GM06990 (cell line): ENCODE results near the gene ALKBH6.

Source experiments
- DNase-seq: peaks from one replicate; pipeline ENCODE4 v3.0.0-alpha.2; 2011; ENCODE audit not compliant: insufficient read length; ENCODE audit errors: extremely low read depth
- H3K27me3 ChIP-seq: replicated peaks from 2 replicates; pipeline ENCODE4 v1.6.0; 2011; ENCODE audit warnings: low read length; ENCODE audit not compliant: control insufficient read depth, insufficient read depth
- H3K36me3 ChIP-seq: 2 replicates; pipeline ENCODE4 v1.5.1; 2011; ENCODE audit warnings: low read length; ENCODE audit not compliant: control insufficient read depth, insufficient read depth
- H3K4me3 ChIP-seq: replicated peaks from 2 replicates; pipeline ENCODE4 v1.5.1; 2011; ENCODE audit warnings: low read depth, mild to moderate bottlenecking, control low read depth, low read length
- TF ChIP-seq, protein P1 (sequence below): IDR thresholded peaks from 2 replicates; pipeline ENCODE4 v1.5.1; 2011; ENCODE audit warnings: low read length, control low read depth, mild to moderate bottlenecking, inconsistent platforms; ENCODE audit not compliant: insufficient read depth, poor library complexity, severe bottlenecking

Gene ALKBH6

DNA sequence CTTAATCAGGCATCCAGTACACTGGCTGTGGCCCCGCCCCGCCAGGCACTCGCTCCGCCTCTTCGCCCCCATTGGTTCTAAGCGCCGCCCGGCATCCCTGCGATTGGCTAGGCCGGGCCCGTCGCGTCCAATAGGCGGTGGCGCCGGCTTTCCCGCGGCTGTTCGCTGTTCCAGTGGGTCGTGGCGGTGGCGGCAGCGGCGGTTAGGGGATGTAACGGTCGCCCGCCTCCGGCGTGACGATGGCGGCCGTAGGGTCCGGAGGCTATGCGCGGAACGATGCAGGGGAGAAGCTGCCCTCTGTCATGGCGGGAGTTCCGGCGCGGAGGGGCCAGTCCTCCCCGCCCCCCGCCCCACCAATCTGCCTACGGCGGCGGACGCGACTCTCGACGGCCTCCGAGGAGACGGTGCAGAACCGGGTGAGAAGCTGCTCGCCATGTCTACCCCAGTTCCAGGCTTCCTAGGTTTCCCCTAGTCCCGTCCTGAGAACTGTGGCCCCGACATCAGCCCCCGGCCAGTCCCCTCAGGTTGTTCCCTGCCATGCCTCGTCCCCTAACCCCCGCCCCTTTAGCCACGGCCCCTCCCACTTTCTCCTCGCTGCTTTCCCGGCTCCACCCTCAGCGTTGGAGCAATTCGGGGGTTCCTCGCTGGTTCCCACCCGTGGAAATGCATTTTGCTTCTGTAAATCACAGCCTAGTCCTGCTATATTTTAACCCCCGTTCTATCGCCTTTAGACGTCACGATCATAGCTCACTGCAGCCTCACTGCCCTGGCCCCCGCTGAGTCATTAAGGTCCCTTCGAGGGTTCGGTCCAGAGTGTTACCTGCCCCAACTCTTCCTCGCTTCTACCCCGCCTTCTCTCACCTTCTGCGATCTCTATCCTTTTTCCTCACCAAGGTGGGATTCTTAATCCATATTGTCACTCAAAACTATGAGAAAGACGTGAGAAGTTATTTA is 41.0 kb upstream of the ALKBH6 start, which contains the start of gene WDR62:
Gene WDR62, plus strand, starts transcription at position 165 of the 954 bp plus-strand sequence. Its CDS starts 75 bp downstream, at position 240.
- DNase-seq, result peak; percentile 97
- peaks cover 3% of the 10 kb centered on the region; the same call in 1 of the 2 replicates for H3K36me3 ChIP-seq
- H3K4me3 ChIP-seq, result peak within 1 kb of the TSS; percentile 88
- H3K27me3 ChIP-seq, result no peaks in the 10 kb centered on the region
- TF ChIP-seq, protein P1, sequence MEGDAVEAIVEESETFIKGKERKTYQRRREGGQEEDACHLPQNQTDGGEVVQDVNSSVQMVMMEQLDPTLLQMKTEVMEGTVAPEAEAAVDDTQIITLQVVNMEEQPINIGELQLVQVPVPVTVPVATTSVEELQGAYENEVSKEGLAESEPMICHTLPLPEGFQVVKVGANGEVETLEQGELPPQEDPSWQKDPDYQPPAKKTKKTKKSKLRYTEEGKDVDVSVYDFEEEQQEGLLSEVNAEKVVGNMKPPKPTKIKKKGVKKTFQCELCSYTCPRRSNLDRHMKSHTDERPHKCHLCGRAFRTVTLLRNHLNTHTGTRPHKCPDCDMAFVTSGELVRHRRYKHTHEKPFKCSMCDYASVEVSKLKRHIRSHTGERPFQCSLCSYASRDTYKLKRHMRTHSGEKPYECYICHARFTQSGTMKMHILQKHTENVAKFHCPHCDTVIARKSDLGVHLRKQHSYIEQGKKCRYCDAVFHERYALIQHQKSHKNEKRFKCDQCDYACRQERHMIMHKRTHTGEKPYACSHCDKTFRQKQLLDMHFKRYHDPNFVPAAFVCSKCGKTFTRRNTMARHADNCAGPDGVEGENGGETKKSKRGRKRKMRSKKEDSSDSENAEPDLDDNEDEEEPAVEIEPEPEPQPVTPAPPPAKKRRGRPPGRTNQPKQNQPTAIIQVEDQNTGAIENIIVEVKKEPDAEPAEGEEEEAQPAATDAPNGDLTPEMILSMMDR, result no peak

DNA sequence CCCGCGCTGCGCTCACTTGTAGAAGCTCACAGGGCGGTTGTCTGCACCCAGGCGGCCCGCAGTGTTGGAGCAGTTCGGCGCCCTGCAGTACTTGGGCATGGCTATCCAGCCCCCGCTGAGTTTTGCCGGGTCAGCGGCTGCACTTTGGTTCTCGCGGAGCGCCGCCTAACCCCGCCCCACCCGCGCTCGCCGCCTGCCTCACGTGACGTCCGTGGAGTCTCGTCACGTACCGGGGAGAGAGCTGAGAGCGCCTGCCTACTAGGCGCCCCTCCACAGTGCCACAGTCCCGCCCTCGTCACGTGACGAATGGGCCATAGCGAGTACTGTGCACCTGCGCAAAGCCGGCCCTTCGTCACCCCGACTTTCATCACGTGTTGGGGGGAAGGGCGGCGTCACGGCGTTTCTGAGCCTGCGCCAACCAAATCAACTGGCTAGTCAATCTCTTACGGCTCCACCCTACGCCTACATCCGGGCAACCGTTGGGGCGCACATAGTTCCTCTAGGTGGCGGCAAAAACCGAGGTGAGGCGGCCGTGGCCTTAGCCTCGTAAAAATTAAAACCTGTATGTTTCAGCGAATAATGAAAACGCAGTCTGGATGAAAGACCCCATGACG is 40.2 kb upstream of the ALKBH6 start, which contains the start of gene THAP8:
Gene THAP8, minus strand, starts transcription at position 167 of the 614 bp plus-strand sequence. Its CDS starts 68 bp downstream, at position 99.
- TF ChIP-seq, protein P1, result peak; percentile 51
- Histone ChIP-seq H3K36me3 (no peaks in the 10 kb centered on the region), H3K4me3 (peak within 1 kb of the TSS; percentile 88), H3K27me3 (no peaks in the 10 kb centered on the region)
- DNase-seq, result peak; percentile 99

DNA sequence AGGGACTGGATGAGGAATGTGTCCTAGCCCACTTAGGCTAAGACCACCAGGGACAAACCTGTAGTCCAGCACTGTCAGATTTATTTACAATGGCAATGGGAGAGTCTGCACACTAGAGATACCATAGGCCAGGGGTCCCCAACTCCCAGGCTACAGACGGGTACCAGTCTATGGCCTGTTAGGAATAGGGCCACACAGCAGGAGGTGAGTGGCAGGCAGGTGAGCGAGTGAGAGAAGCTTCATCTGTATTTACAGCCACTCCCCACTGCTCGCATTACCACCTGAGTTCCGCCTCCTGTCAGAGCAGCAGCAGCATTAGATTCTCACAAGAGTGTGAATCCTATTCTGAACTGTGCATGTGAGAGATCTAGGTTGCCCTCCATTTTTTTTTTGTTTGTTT is 37.6 kb upstream of the ALKBH6 start:
- no peak for DNase-seq
- Histone ChIP-seq H3K4me3 (no peak overlapping the region), H3K27me3 (no peaks in the 10 kb centered on the region), H3K36me3 (no peaks in the 10 kb centered on the region; the same call in 1 of the 2 replicates)
- TF ChIP-seq, protein P1, result no peak

DNA sequence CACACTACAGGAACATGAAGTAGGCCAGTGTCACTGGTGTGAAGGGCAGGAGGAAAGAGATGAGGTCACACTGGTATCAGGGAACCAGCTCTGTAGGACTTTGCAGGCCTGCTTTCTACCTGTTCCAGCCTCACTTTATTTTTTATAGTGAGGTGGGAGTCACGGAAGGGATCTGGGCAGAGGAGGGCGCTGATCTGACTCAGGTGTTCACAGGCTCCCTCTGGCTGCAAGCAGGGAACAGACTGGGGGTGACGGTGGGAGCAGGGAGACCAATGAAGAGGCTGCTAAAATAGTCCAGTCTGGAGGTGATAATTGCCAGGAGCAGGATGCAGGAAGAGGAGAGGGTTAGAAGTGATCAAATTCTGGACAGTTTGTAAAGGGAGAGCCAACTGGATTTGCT is 37.2 kb upstream of the ALKBH6 start:
- TF ChIP-seq, protein P1, result peak; percentile 32
- DNase-seq, result no peak
- Histone ChIP-seq H3K27me3 (no peaks in the 10 kb centered on the region), H3K4me3 (no peak overlapping the region), H3K36me3 (no peaks in the 10 kb centered on the region; the same call in 1 of the 2 replicates)

DNA sequence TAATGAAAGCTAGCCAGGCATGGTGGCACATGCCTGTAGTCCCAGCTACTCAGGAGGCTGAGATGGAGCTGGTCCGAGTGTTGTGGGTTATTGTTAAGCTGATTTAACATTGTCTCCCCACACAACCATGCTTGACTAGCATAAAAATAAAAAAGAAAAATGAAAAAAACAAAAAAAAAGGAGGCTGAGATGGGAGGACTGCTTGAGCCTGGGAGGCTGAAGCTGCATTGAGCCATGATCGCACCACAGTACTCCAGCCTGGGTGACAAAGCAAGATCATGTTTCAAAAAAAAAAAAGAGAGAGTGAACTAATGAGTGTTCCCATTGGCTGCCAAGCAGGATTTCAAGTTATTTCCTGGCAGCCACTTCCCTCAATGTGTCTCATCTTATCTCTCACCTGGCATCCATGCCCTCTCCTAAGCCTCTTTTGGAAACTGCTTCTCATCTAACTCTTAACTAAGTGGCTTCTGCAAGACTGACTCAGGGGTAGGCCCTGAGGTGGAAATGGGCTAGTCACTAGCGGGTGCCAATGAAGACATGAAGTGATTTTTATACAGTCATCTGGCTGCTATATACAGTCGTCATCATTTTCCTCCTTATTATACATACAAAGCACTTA is 35.2 kb upstream of the ALKBH6 start:
- no peak for DNase-seq
- TF ChIP-seq, protein P1, result no peak
- H3K4me3 ChIP-seq, result no peak overlapping the region

More for the DNA sequence above, 35.2 kb upstream of the ALKBH6 start:
- Histone ChIP-seq H3K27me3 (no peaks in the 10 kb centered on the region), H3K36me3 (no peaks in the 10 kb centered on the region; the same call in 1 of the 2 replicates)
